HEK293 (cell line): ENCODE measurements around the gene ADORA2A.

ENCODE experiments used
- CTCF ChIA-PET: fragments of 350-600 bp; formaldehyde crosslinking; extraction: SDS; loops from one replicate; lab custom pipeline; 2021; ENCODE audit warnings: antibody characterized with exemption; lab: Yijun Ruan, JAX
- POLR2A ChIA-PET: fragments of 300-600 bp; formaldehyde crosslinking; extraction: SDS; loops from one replicate; lab custom pipeline; 2020; ENCODE audit warnings: antibody characterized with exemption, inconsistent platforms; lab: Yijun Ruan, JAX
- H3K27ac ChIP-seq: fragments of 200-500 bp; sonication (Bioruptor generic); 2 replicates; pipeline ENCODE4 v1.5.1; 2014; ENCODE audit warnings: low read depth, low read length, control low read depth, inconsistent platforms; ENCODE audit errors: extremely low read depth
- H3K36me3 ChIP-seq, 2 experiments: fragments of 200-500 bp in 1 of 2; sonication (Bioruptor generic) in 1 of 2; 1 replicate in 1 of 2; 2 replicates in 1 of 2; pipeline ENCODE4 v1.5.1; 2014 to 2017; ENCODE audit warnings: inconsistent platforms in 2 of 2, low read length in 2 of 2; ENCODE audit not compliant: control insufficient read depth in 2 of 2, insufficient read depth in 1 of 2
- H3K4me1 ChIP-seq: fragments of 200-500 bp; sonication (Bioruptor generic); 2 replicates; pipeline ENCODE4 v1.5.1; 2014; ENCODE audit warnings: mild to moderate bottlenecking, low read length, inconsistent platforms; ENCODE audit not compliant: control insufficient read depth, insufficient read depth
- H3K4me3 ChIP-seq: 2 replicates; pipeline ENCODE4 v1.5.1; 2011; ENCODE audit warnings: low read depth, mild to moderate bottlenecking, control low read depth, low read length, moderate library complexity
- H3K9me3 ChIP-seq: fragments of 200-500 bp; sonication (Bioruptor generic); 2 replicates; pipeline ENCODE4 v1.5.1; 2014; ENCODE audit warnings: low read depth, low read length, inconsistent platforms; ENCODE audit not compliant: control insufficient read depth, insufficient read depth
- OVOL3 ChIP-seq: fragments of 450-650 bp; formaldehyde crosslinking; IDR thresholded peaks from 2 replicates; pipeline ENCODE4 v1.5.1; 2016; ENCODE audit warnings: missing biosample characterization, missing genetic modification characterization
- SCRT1 ChIP-seq: fragments of 450-650 bp; formaldehyde crosslinking; IDR thresholded peaks from 2 replicates; pipeline ENCODE4 v1.5.1; 2016; ENCODE audit warnings: missing biosample characterization, missing genetic modification characterization, borderline replicate concordance
- TCF7L2 ChIP-seq: IDR thresholded peaks from 2 replicates; pipeline ENCODE4 v1.6.1; 2011; ENCODE audit warnings: low read depth, mild to moderate bottlenecking, inconsistent platforms, low read length, moderate library complexity, borderline replicate concordance
- ZBTB49 ChIP-seq: fragments of 450-650 bp; formaldehyde crosslinking; IDR thresholded peaks from 2 replicates; pipeline ENCODE4 v1.5.1; 2016; ENCODE audit warnings: missing biosample characterization, missing genetic modification characterization, low read depth
- ZFP3 ChIP-seq: fragments of 450-650 bp; formaldehyde crosslinking; IDR thresholded peaks from 2 replicates; pipeline ENCODE4 v1.5.1; 2016; ENCODE audit warnings: low read depth, missing biosample characterization, missing genetic modification characterization
- ZNF140 ChIP-seq: fragments of 450-650 bp; formaldehyde crosslinking; IDR thresholded peaks from 2 replicates; pipeline ENCODE4 v1.5.1; 2016; ENCODE audit warnings: missing biosample characterization, missing genetic modification characterization
- ZNF221 ChIP-seq: fragments of 450-650 bp; formaldehyde crosslinking; IDR thresholded peaks from 2 replicates; pipeline ENCODE4 v1.5.1; 2017; ENCODE audit warnings: missing biosample characterization, missing genetic modification characterization, borderline replicate concordance
- ZNF24 ChIP-seq: fragments of 450-650 bp; formaldehyde crosslinking; IDR thresholded peaks from 2 replicates; pipeline ENCODE4 v1.5.1; 2016; ENCODE audit warnings: missing biosample characterization, missing genetic modification characterization
- ZNF423 ChIP-seq: fragments of 450-650 bp; formaldehyde crosslinking; IDR thresholded peaks from 2 replicates; pipeline ENCODE4 v1.5.1; 2016; ENCODE audit warnings: missing biosample characterization, missing genetic modification characterization
- ZNF449 ChIP-seq: fragments of 450-650 bp; formaldehyde crosslinking; IDR thresholded peaks from 2 replicates; pipeline ENCODE4 v1.5.1; 2017; ENCODE audit warnings: missing biosample characterization, mild to moderate bottlenecking, missing genetic modification characterization, moderate library complexity
- ZNF488 ChIP-seq: fragments of 450-650 bp; formaldehyde crosslinking; IDR thresholded peaks from 2 replicates; pipeline ENCODE4 v1.5.1; 2016; ENCODE audit warnings: missing biosample characterization, missing genetic modification characterization
- ZNF548 ChIP-seq: fragments of 450-650 bp; formaldehyde crosslinking; IDR thresholded peaks from 2 replicates; pipeline ENCODE4 v1.5.1; 2016; ENCODE audit warnings: missing biosample characterization, missing genetic modification characterization
- ZNF561 ChIP-seq: fragments of 450-650 bp; IDR thresholded peaks from 2 replicates; pipeline ENCODE4 v1.5.1; 2018; ENCODE audit warnings: missing biosample characterization, missing genetic modification characterization, borderline replicate concordance
- ZNF571 ChIP-seq: fragments of 450-650 bp; formaldehyde crosslinking; IDR thresholded peaks from 2 replicates; pipeline ENCODE4 v1.5.0; 2017; ENCODE audit warnings: missing biosample characterization, missing genetic modification characterization
- ZNF624 ChIP-seq: fragments of 450-650 bp; formaldehyde crosslinking; IDR thresholded peaks from 2 replicates; pipeline ENCODE4 v1.5.1; 2017; ENCODE audit warnings: missing biosample characterization, missing genetic modification characterization
- ZNF629 ChIP-seq: fragments of 450-650 bp; formaldehyde crosslinking; IDR thresholded peaks from 2 replicates; pipeline ENCODE4 v1.5.1; 2017; ENCODE audit warnings: missing biosample characterization, missing genetic modification characterization
- ZNF645 ChIP-seq: fragments of 450-650 bp; formaldehyde crosslinking; IDR thresholded peaks from 2 replicates; pipeline ENCODE4; 2016; ENCODE audit warnings: missing biosample characterization, missing genetic modification characterization
- ZNF747 ChIP-seq: fragments of 450-650 bp; formaldehyde crosslinking; IDR thresholded peaks from 2 replicates; pipeline ENCODE4 v1.5.1; 2016; ENCODE audit warnings: missing biosample characterization, missing genetic modification characterization
- ZSCAN4 ChIP-seq: fragments of 450-650 bp; formaldehyde crosslinking; IDR thresholded peaks from 2 replicates; pipeline ENCODE4 v1.5.1; 2017; ENCODE audit warnings: missing biosample characterization, missing genetic modification characterization

The ADORA2A gene

GRCh38 chr22:24400034-24400725 is 27.2 kb upstream of the ADORA2A start:
- H3K36me3 ChIP-seq, result peaks cover 6 to 64% of the 10 kb centered on the region in 2 experiments; a peak in 2 of 3 replicates
- CTCF ChIA-PET, result interaction anchor here (0.6 to 1.6 kb wide), 6 partner anchors 9 to 122 kb away, joined by 3 to 4 read pairs (median 4); no protein-coding TSS in a partner anchor
- no peak overlapping the region for H3K4me3 ChIP-seq
- H3K9me3 ChIP-seq, result no peaks in the 10 kb centered on the region
- no peak overlapping the region for H3K27ac ChIP-seq
- peaks cover 12% of the 10 kb centered on the region for H3K4me1 ChIP-seq
- POLR2A ChIA-PET, result no interaction called here
- TF ChIP-seq ZNF221 (tag by site-specific recombination) (no peak), ZNF548 (tag by site-specific recombination) (no peak), ZBTB49 (tag by site-specific recombination) (no peak), ZNF629 (tag by site-specific recombination) (no peak), ZNF488 (tag by site-specific recombination) (no peak), ZNF140 (tag by site-specific recombination) (no peak), ZNF24 (no peak), ZNF645 (tag by site-specific recombination) (no peak), ZNF561 (tag by site-specific recombination) (no peak), ZSCAN4 (tag by site-specific recombination) (no peak), SCRT1 (tag by site-specific recombination) (no peak), OVOL3 (tag by site-specific recombination) (no peak), ZNF624 (no peak), ZNF449 (tag by site-specific recombination) (no peak), ZNF747 (tag by site-specific recombination) (no peak), ZNF423 (tag by site-specific recombination) (no peak), TCF7L2 (no peak), ZNF571 (tag by site-specific recombination) (no peak), ZFP3 (tag by site-specific recombination) (no peak)
